Skeletal muscle tissue (tissue), 4 donors: ENCODE data around the gene ARHGAP26. TPM values are rescaled to one million over a fixed set of nuclear protein-coding genes. Genes with fewer than 3 reads are reported as not detected.

Experiments
- H3K27ac ChIP-seq: one replicate; pipeline ENCODE4 v1.7.0; 2013; ENCODE audit warnings: mild to moderate bottlenecking, low read depth, low read length, inconsistent platforms
- H3K27me3 ChIP-seq, 3 donors: one replicate each; pipeline ENCODE4 v1.7.0; 2013; ENCODE audit warnings: low read length in 3 of 3; ENCODE audit not compliant: control insufficient read depth in 3 of 3, insufficient read depth in 3 of 3
- H3K36me3 ChIP-seq, 3 donors: one replicate each; pipeline ENCODE4 v1.7.0; 2013; ENCODE audit warnings: low read length in 3 of 3; ENCODE audit not compliant: control insufficient read depth in 3 of 3, insufficient read depth in 3 of 3
- H3K4me1 ChIP-seq, 3 donors: one replicate each; pipeline ENCODE4 v1.7.0; 2013; ENCODE audit warnings: low read length in 3 of 3, mild to moderate bottlenecking in 3 of 3; ENCODE audit not compliant: control insufficient read depth in 3 of 3, insufficient read depth in 3 of 3
- H3K4me3 ChIP-seq, 3 donors: one replicate each; pipeline ENCODE4 v1.7.0; 2013; ENCODE audit warnings: low read length in 3 of 3
- H3K9ac ChIP-seq, 3 donors: one replicate each; pipeline ENCODE4 v1.7.0; 2013; ENCODE audit warnings: low read length in 3 of 3, mild to moderate bottlenecking in 3 of 3, moderate library complexity in 2 of 3, low read depth in 1 of 3
- H3K9me3 ChIP-seq, 3 donors: one replicate each; pipeline ENCODE4 v1.7.0; 2013; ENCODE audit warnings: low read length in 3 of 3; ENCODE audit not compliant: control insufficient read depth in 3 of 3
- total RNA-seq: library from RNA; depleted of rRNA; stranded (reverse); fragments of >200 nt; gene quantifications from one replicate; pipeline ENCODE4 v1.2.3, GENCODE V29; 2014
- donor health status: Osteomylitis.

Gene ARHGAP26
- total RNA-seq, 1 donor from 2014 or later, result 28.7 TPM

GRCh38 chr5:143156086-143156485, 385.9 kb downstream of the ARHGAP26 start:
- H3K4me1 ChIP-seq, result peaks cover 20 to 37% (median 21%) of the 10 kb centered on the region in 3 donors
- no peaks in the 10 kb centered on the region for H3K9me3 ChIP-seq
- no peaks in the 10 kb centered on the region for H3K27me3 ChIP-seq
- H3K4me3 ChIP-seq, result no peak overlapping the region
- no peaks in the 10 kb centered on the region for H3K36me3 ChIP-seq
- H3K9ac ChIP-seq, result no peak overlapping the region
- H3K27ac ChIP-seq, result no peak overlapping the region

- H3K4me1 ChIP-seq, result peaks cover 21 to 37% (median 22%) of the 10 kb centered on the region in 3 donors
- H3K9ac ChIP-seq, result no peak overlapping the region
- H3K9me3 ChIP-seq, result no peaks in the 10 kb centered on the region
- no peak overlapping the region for H3K4me3 ChIP-seq
- H3K36me3 ChIP-seq, result no peaks in the 10 kb centered on the region
- no peak overlapping the region for H3K27ac ChIP-seq
- no peaks in the 10 kb centered on the region for H3K27me3 ChIP-seq
Measured at GRCh38 chr5:143156572-143156971, 386.4 kb downstream of the ARHGAP26 start.

DNA sequence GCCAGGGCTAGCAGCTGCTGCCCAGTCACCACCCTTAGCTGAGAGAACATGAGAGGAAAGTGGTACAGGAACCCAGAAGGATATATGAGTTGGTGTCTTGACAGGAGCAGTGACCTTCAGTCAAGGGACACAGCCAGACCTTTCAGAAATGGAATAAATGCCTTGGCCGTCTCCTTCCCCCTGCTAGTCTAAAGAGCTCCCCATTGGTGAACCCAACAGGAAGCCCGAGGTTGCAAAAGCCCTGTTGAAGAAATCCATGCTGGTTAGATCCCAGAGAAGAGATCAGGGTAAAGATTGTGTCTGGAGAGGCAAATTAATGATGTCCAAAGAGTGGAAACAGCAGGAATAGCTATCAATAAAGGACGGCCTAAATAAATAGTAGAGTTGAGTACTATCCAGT, 388.9 kb downstream of the ARHGAP26 start:
- H3K4me3 ChIP-seq, result no peak overlapping the region
- H3K4me1 ChIP-seq, result peaks cover 12 to 22% (median 18%) of the 10 kb centered on the region in 3 donors
- no peaks in the 10 kb centered on the region for H3K36me3 ChIP-seq
- no peak overlapping the region for H3K27ac ChIP-seq
- no peak overlapping the region for H3K9ac ChIP-seq
- no peaks in the 10 kb centered on the region for H3K27me3 ChIP-seq
- H3K9me3 ChIP-seq, result no peaks in the 10 kb centered on the region

GRCh38 chr5:143161885-143162540, 391.8 kb downstream of the ARHGAP26 start:
- Histone ChIP-seq H3K27ac (no peak overlapping the region), H3K4me1 (peaks cover 0 to 20% (median 0%) of the 10 kb centered on the region in 3 donors), H3K9ac (no peak overlapping the region)

GRCh38 chr5:143162810-143163209, 392.6 kb downstream of the ARHGAP26 start:
- no peaks in the 10 kb centered on the region for H3K27me3 ChIP-seq
- H3K9me3 ChIP-seq, result no peaks in the 10 kb centered on the region
- no peaks in the 10 kb centered on the region for H3K36me3 ChIP-seq
- no peak overlapping the region for H3K27ac ChIP-seq
- H3K4me1 ChIP-seq, result peaks cover 0 to 20% (median 0%) of the 10 kb centered on the region in 3 donors
- H3K9ac ChIP-seq, result no peak overlapping the region
- no peak overlapping the region for H3K4me3 ChIP-seq

More at GRCh38 chr5:143161885-143162540, 391.8 kb downstream of the ARHGAP26 start:
- no peak overlapping the region for H3K4me3 ChIP-seq
- no peaks in the 10 kb centered on the region for H3K27me3 ChIP-seq
- no peaks in the 10 kb centered on the region for H3K9me3 ChIP-seq
- no peaks in the 10 kb centered on the region for H3K36me3 ChIP-seq

DNA sequence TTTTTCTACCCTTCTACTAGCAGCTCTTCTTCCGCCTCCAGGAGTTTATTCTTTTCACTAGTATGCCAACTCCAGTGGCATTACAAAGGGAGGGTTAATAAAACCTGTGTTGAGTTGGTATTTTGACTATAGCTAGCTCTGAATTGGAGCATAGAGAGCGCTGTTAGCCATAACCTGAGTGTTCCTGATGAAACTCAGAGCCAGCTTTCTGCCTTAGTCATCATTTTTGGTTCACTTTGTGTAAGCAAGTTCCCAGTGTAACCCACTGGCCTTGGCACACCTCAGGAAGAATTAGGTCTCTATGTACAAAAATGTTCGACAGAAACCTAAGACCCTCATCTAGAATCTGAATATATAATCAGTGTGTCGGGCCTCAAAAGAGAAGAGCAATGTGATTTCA, 394.4 kb downstream of the ARHGAP26 start:
- Histone ChIP-seq H3K27ac (no peak overlapping the region), H3K4me3 (no peak overlapping the region), H3K27me3 (no peaks in the 10 kb centered on the region), H3K4me1 (peaks cover 0 to 28% (median 8%) of the 10 kb centered on the region in 3 donors), H3K36me3 (no peaks in the 10 kb centered on the region), H3K9ac (no peak overlapping the region), H3K9me3 (no peaks in the 10 kb centered on the region)

- peaks cover 0 to 28% (median 8%) of the 10 kb centered on the region in 3 donors for H3K4me1 ChIP-seq
- H3K4me3 ChIP-seq, result no peak overlapping the region
- H3K36me3 ChIP-seq, result no peaks in the 10 kb centered on the region
- H3K9me3 ChIP-seq, result no peaks in the 10 kb centered on the region
- H3K27me3 ChIP-seq, result no peaks in the 10 kb centered on the region
- H3K9ac ChIP-seq, result no peak overlapping the region
- no peak overlapping the region for H3K27ac ChIP-seq
Measured at GRCh38 chr5:143165049-143165880, 395.1 kb downstream of the ARHGAP26 start.

- Histone ChIP-seq H3K9me3 (no peaks in the 10 kb centered on the region), H3K9ac (no peak overlapping the region), H3K4me3 (no peak overlapping the region), H3K27ac (no peak overlapping the region), H3K36me3 (no peaks in the 10 kb centered on the region), H3K27me3 (no peaks in the 10 kb centered on the region), H3K4me1 (peaks cover 0 to 28% (median 8%) of the 10 kb centered on the region in 3 donors)
Measured at GRCh38 chr5:143166090-143166489, 395.9 kb downstream of the ARHGAP26 start.

GRCh38 chr5:143166661-143167420, 396.7 kb downstream of the ARHGAP26 start:
- Histone ChIP-seq H3K9ac (no peak overlapping the region), H3K4me1 (peaks cover 5 to 27% (median 11%) of the 10 kb centered on the region in 3 donors), H3K9me3 (no peaks in the 10 kb centered on the region), H3K4me3 (no peak overlapping the region), H3K27me3 (no peaks in the 10 kb centered on the region), H3K36me3 (no peaks in the 10 kb centered on the region), H3K27ac (no peak overlapping the region)
